Mesodermal cell (in vitro differentiated cells): ENCODE results near the gene TUBB4A.
A peak's percentile ranks its signal among the peaks of the same experiment; 100 is the strongest.

Experiments used
- H3K27ac ChIP-seq: 2 replicates; pipeline ENCODE4 v1.7.0; 2013; ENCODE audit warnings: mild to moderate bottlenecking, low read depth, low read length, moderate library complexity; ENCODE audit not compliant: severe bottlenecking
- H3K36me3 ChIP-seq: 2 replicates; pipeline ENCODE4 v1.7.1; 2013; ENCODE audit warnings: mild to moderate bottlenecking, low read length, moderate library complexity; ENCODE audit not compliant: control insufficient read depth, insufficient read depth
- H3K4me1 ChIP-seq: one replicate; pipeline ENCODE4 v1.7.1; 2013; ENCODE audit warnings: mild to moderate bottlenecking, low read length; ENCODE audit not compliant: insufficient read depth, control insufficient read depth, poor library complexity, severe bottlenecking
- H3K4me3 ChIP-seq: 2 replicates; pipeline ENCODE4 v1.7.0; 2013; ENCODE audit warnings: low read length, control low read depth, mild to moderate bottlenecking; ENCODE audit not compliant: insufficient read depth, poor library complexity, severe bottlenecking; ENCODE audit errors: extremely low read depth
- H3K9me3 ChIP-seq: 2 replicates; pipeline ENCODE4 v1.7.1; 2013; ENCODE audit warnings: mild to moderate bottlenecking, low read length, moderate library complexity; ENCODE audit not compliant: control insufficient read depth
- WGBS, 2 experiments: methylation state at CpG; one replicate each; pipeline ENCODE4 v1.1.5; 2013; ENCODE audit warnings: missing lambda C conversion rate in 2 of 2; ENCODE audit not compliant: insufficient coverage in 2 of 2; 5-methylcytosine and 5-hydroxymethylcytosine counted together

TUBB4A gene

DNA sequence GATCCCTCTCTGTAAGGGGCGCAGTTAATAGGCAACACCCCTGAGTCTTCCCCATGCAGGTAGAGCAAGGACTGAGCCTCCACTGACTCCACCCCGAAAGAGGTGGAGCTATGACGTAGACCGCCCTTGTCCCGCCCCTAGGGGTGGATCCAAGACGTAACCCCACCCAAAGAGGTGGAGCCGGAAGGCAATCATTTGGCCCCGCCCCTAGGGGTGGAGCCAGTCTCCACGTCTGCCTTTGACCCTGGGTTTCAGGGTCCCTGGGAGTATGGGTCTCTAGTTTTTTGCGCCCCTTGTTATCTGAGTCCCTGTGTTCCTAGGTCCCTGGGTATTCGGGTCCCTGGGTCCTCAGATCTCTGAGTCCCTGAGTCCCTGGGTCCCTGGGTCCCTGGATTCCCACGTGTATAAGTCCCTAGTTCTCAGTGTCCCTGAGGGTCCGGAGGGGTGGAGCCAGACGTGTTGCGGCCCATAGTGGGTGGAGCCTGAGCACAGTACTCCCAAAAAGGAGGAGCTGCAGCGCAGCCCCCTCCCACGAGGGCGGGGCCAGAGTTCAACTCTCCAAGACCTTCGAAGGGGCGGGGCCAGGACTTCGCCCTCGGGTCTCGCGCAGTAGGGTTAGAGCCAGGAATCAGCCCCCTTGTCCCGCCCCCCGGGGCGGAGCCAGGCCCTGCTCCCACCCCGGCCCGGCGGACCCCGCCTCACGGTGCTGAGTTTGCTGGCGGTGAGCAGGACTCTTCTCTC, 25.8 kb downstream of the TUBB4A start:
- peaks cover 3% of the 10 kb centered on the region for H3K4me1 ChIP-seq
- no peaks in the 10 kb centered on the region for H3K9me3 ChIP-seq
- WGBS, 2 experiments, result 1 to 2% methylated on average over 24 to 28 of the region's 33 CpGs
- H3K4me3 ChIP-seq, result peak overlapping the region; percentile 18
- no peak overlapping the region for H3K27ac ChIP-seq
- no peaks in the 10 kb centered on the region for H3K36me3 ChIP-seq

DNA sequence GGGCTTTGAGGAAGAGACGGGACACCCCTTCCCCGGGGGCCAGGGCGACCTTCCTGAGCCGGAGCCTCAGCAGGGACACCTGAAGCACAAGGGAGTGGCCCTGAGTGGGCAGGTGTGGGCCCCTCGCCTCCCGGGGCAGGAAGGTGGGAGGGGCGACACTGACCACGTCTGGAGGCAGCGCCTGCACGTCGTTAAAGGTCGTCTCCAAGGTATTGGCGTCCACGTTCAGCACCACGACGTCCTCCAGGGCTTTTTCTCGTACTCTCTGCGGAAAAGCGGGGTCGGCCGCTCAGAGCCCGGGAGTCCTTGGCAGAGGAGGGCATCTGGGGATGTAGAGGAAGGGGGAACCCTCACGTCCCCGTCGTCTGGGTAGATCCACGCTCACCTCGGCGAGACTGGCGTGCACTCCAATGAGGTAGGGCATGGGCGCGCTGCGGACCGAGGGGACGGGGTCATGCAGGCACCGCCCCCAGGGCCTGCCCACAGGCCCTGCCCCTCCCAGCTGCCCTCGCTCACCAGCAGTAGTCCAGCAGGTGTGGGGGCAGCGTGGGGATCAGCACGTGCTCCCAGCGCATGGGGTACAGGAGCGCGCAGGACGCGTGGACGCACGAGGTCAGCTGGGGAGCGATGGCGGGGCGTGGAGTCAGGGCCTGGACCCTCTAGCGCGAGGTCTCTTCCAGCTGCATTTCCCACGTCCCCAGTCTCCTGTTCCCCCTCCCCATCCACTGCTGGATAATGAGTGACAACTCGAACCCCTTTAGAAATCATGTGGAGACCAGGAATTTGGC, 26.6 kb downstream of the TUBB4A start:
- Histone ChIP-seq H3K9me3 (no peaks in the 10 kb centered on the region), H3K4me3 (no peak overlapping the region), H3K36me3 (no peaks in the 10 kb centered on the region), H3K4me1 (peaks cover 3% of the 10 kb centered on the region), H3K27ac (no peak overlapping the region)
- 5 to 7% methylated on average over 49 of the region's 52 CpGs for WGBS, 2 experiments

DNA sequence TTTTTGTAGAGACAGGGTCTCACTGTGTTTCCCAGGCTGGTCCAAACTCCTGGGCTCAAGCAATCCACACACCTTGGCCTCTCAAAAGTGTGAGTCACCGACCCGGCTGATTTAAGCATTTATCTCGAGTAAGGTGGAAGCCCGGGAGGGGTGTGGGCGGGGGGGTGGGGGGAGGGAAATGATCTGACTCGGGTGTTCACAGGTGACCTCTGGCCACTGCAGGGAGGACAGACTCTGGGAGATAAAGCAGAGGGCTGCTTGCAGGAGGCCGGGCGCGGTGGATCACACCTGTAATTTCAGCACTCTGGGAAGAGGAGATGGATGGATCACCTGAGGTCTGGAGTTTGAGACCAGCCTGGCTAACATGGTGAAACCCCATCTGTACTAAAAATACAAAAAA, 28.5 kb downstream of the TUBB4A start:
- 96% methylated on average over 4 of the region's 9 CpGs; no CpG with 5 or more reads in 1 of the 2 experiments for WGBS, 2 experiments
- H3K4me1 ChIP-seq, result peaks cover 6% of the 10 kb centered on the region

DNA sequence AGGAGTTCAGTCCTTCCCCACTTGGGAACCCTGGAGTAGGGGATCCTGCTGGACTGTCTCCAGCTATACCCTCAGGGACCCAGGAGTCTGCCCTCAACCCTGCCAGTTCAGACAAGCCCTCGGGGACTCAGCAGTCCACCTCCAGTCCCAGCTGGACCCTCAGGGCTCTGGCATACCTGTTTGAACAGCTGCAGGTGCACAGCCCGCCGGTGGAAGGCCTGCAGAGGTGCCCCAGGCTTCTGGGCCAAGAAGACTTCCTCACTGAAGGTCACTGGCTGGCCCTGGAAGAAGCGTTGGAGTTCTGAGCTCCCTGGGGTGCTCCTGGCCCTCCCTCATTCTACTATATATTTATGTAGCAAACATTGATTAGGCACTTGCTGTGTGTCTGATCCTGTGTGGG, 29.4 kb downstream of the TUBB4A start:
- H3K27ac ChIP-seq, result no peak overlapping the region
- H3K9me3 ChIP-seq, result no peaks in the 10 kb centered on the region
- no peaks in the 10 kb centered on the region for H3K36me3 ChIP-seq
- WGBS, 2 experiments, result 74 to 97% methylated on average over 3 of the region's 4 CpGs
- H3K4me3 ChIP-seq, result no peak overlapping the region
- peaks cover 6% of the 10 kb centered on the region for H3K4me1 ChIP-seq

More for the DNA sequence above, 28.5 kb downstream of the TUBB4A start:
- no peak overlapping the region for H3K27ac ChIP-seq
- no peaks in the 10 kb centered on the region for H3K9me3 ChIP-seq
- H3K36me3 ChIP-seq, result no peaks in the 10 kb centered on the region
- H3K4me3 ChIP-seq, result no peak overlapping the region

DNA sequence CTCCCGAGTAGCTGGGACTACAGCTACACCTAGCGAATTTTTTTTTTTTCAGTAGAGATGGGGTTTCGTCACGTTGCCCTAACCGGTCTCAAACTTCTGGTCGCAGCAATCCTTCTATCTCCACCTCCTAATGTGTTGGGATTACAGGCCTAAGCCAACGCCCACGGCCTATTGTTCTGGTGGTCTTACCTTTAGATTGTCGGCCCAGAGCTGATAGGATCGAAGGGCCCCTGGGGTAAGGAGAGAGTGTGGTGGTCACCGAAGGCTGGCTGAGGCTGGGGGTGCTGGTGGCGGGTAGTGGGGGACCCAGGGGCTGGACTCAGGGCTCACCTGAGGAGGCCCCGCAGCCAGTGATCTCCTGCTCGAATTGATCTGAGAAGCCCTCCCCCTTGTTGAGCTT, 31.0 kb downstream of the TUBB4A start:
- Histone ChIP-seq H3K4me3 (no peak overlapping the region), H3K27ac (no peak overlapping the region), H3K36me3 (no peaks in the 10 kb centered on the region), H3K9me3 (no peaks in the 10 kb centered on the region), H3K4me1 (peaks cover 6% of the 10 kb centered on the region)
- 80 to 85% methylated on average over 4 to 11 of the region's 14 CpGs for WGBS, 2 experiments

DNA sequence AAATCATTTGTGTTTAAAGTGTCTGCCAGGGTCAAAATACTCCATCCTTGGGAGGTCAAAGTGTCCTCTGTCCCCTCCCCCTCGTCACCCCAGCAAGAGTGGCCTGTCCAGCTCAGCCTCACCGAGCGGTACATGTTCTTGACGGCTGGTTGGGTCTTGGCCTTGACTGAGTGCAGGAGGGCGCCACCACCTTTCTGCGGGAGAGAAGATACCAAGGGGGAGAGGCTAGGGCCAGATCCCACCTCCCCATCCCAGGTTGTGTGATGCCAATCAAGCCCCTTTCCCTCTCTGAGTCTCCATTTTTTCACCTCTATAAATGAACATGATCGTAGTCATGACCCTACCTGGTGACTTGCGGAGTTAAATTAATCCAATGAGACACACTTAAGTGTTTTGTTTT, 31.9 kb downstream of the TUBB4A start:
- Histone ChIP-seq H3K4me1 (peaks cover 6% of the 10 kb centered on the region), H3K27ac (no peak overlapping the region), H3K4me3 (no peak overlapping the region), H3K36me3 (no peaks in the 10 kb centered on the region), H3K9me3 (no peaks in the 10 kb centered on the region)
- 67 to 83% methylated on average over 3 to 5 of the region's 8 CpGs for WGBS, 2 experiments

DNA sequence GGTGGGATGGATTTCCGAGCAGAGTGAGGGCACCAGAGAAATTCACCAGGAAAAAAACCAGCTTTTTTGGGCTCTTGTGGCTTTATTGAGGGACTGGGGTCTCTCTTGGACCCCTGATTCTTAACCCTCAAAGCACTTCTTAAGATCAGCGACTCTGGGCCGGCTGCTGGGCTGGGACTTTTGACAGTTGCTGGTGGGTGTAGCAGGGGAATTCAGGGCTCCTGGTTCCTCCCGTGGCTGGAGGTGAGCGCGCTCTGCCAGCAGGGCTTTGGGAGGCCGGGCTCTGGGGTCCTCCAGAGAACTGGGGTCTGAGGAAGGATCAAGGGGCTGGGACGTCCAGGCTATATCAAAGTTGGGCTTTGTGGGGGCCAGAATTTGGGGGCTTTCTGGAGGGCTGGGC, 34.7 kb downstream of the TUBB4A start:
- H3K27ac ChIP-seq, result no peak overlapping the region
- 72 to 88% methylated on average over 6 to 7 of the region's 8 CpGs for WGBS, 2 experiments
- H3K4me1 ChIP-seq, result peaks cover 2% of the 10 kb centered on the region
- no peaks in the 10 kb centered on the region for H3K9me3 ChIP-seq
- no peaks in the 10 kb centered on the region for H3K36me3 ChIP-seq
- no peak overlapping the region for H3K4me3 ChIP-seq

DNA sequence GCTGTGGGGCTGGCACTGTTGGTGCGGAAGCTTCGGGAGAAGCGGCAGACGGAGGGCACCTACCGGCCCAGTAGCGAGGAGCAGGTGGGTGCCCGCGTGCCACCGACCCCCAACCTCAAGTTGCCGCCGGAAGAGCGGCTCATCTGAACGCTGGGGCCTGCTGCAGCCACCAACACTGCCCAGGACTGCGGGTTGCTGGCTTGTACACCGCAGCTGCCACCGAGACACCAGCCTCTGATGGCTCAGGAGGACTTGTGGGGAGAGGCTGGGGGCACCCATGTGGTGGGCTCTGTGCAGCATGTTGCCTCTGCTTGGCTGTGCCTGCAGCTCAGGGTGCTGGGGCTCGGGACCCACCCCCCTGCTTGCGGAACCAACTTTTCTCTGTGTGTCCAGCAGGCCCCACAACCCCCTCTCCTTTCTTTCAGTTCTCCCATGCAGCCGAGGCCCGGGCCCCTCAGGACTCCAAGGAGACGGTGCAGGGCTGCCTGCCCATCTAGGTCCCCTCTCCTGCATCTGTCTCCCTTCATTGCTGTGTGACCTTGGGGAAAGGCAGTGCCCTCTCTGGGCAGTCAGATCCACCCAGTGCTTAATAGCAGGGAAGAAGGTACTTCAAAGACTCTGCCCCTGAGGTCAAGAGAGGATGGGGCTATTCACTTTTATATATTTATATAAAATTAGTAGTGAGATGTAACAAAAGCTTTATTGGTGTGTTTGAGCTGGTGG, 35.4 kb downstream of the TUBB4A start:
- 85 to 90% methylated on average over 21 of the region's 21 CpGs for WGBS, 2 experiments
- Histone ChIP-seq H3K9me3 (no peaks in the 10 kb centered on the region), H3K4me1 (peaks cover 2% of the 10 kb centered on the region), H3K27ac (no peak overlapping the region), H3K4me3 (no peak overlapping the region), H3K36me3 (no peaks in the 10 kb centered on the region)

DNA sequence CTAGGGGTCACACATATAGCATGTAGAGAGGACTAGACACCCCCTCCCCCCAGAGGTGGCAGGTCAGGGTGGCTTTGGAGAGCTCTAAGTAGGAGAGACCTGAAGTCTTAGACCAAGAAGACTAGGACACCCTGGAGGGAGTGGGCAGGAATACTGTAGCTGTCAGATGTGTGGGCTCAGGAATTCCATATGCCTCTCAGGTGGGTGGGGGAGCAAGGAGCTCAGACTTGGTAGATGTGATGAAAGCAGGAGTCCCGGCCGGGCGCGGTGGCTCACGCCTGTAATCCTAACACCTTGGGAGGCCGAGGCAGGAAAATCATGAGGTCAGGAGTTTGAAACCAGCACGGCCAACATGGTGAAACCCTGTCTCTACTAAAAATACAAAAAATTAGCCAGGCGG, 36.4 kb downstream of the TUBB4A start:
- 85 to 95% methylated on average over 8 of the region's 8 CpGs for WGBS, 2 experiments
- no peaks in the 10 kb centered on the region for H3K9me3 ChIP-seq
- H3K4me1 ChIP-seq, result peaks cover 2% of the 10 kb centered on the region
- no peaks in the 10 kb centered on the region for H3K36me3 ChIP-seq
- no peak overlapping the region for H3K4me3 ChIP-seq
- no peak overlapping the region for H3K27ac ChIP-seq

DNA sequence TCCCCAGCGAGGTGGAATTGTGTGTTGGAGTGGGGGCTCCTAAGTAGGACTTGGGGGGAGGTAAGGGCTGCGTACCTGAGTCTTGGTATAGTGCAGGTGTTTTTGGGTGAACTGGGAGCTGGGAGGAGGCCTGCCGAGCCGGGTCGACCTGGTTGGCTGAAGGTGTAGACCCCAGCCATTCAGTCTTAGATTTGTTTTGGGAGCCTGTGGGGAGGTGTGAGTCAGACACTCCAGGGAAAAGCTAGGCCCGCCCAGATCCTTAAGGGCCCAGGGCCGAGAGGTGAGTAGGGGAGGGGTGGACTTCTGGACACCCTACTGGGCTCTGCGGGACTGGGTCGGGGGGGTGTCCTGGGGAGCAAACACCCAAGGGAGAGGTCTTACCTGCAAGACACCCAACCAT, 37.1 kb downstream of the TUBB4A start:
- peak overlapping the region; percentile 2 for H3K4me3 ChIP-seq

More for the DNA sequence above, 37.1 kb downstream of the TUBB4A start:
- no peak overlapping the region for H3K27ac ChIP-seq
- H3K4me1 ChIP-seq, result peaks cover 2% of the 10 kb centered on the region
- no peaks in the 10 kb centered on the region for H3K36me3 ChIP-seq
- 24 to 31% methylated on average over 7 to 9 of the region's 9 CpGs for WGBS, 2 experiments
- H3K9me3 ChIP-seq, result no peaks in the 10 kb centered on the region
